ENCODE data around the gene ZNF705A.
"Not testable (repeated sequence)": the region's sequence is repeated elsewhere in the genome, so short reads cannot be mapped to it uniquely, and the experiment has no call there.

The ZNF705A gene

GRCh38 chr12:8183346-8183745, 26.5 kb downstream of the ZNF705A start:
- DNase-seq (ENCODE audit: extremely low read depth in 1 of 2, low read depth in 1 of 2) = not testable (repeated sequence)

- DNase-seq (ENCODE audit: extremely low read depth in 1 of 2, low read depth in 1 of 2) = not testable (repeated sequence)
These were observed 27.4 kb downstream of the ZNF705A start for GRCh38 chr12:8184206-8184605.

GRCh38 chr12:8188088-8188487, 31.3 kb downstream of the ZNF705A start:
- DNase-seq (ENCODE audit: extremely low read depth in 1 of 2, low read depth in 1 of 2) = not testable (repeated sequence)

- DNase-seq (ENCODE audit: extremely low read depth in 1 of 2, low read depth in 1 of 2) = not testable (repeated sequence)
These were observed 41.0 kb downstream of the ZNF705A start for GRCh38 chr12:8197685-8198308.

GRCh38 chr12:8218711-8219382, 62.0 kb downstream of the ZNF705A start:
- not testable (repeated sequence) for DNase-seq (ENCODE audit: extremely low read depth in 1 of 2, low read depth in 1 of 2)

GRCh38 chr12:8221375-8221774, 64.6 kb downstream of the ZNF705A start:
- DNase-seq (ENCODE audit: extremely low read depth in 1 of 2, low read depth in 1 of 2) = not testable (repeated sequence)

GRCh38 chr12:8221844-8222243, 65.0 kb downstream of the ZNF705A start:
- DNase-seq (ENCODE audit: extremely low read depth in 1 of 2, low read depth in 1 of 2) = not testable (repeated sequence)

GRCh38 chr12:8222303-8222702, 65.5 kb downstream of the ZNF705A start:
- not testable (repeated sequence) for DNase-seq (ENCODE audit: extremely low read depth in 1 of 2, low read depth in 1 of 2)

GRCh38 chr12:8223646-8224045, 66.8 kb downstream of the ZNF705A start:
- not testable (repeated sequence) for DNase-seq (ENCODE audit: extremely low read depth in 1 of 2, low read depth in 1 of 2)

GRCh38 chr12:8224782-8225181, 68.0 kb downstream of the ZNF705A start:
- not testable (repeated sequence) for DNase-seq (ENCODE audit: extremely low read depth in 1 of 2, low read depth in 1 of 2)

- DNase-seq (ENCODE audit: extremely low read depth in 1 of 2, low read depth in 1 of 2) = no peak
These were observed 69.5 kb downstream of the ZNF705A start for GRCh38 chr12:8226355-8226754.

- not testable (repeated sequence) for DNase-seq (ENCODE audit: extremely low read depth in 1 of 2, low read depth in 1 of 2)
These were observed 70.3 kb downstream of the ZNF705A start, which contains the start of gene FAM90A1 for GRCh38 chr12:8226992-8227731. FAM90A1 (minus strand) TSS chr12:8227618; CDS start chr12:8224832, 2,786 bp downstream.

- not testable (repeated sequence) for DNase-seq (ENCODE audit: extremely low read depth in 1 of 2, low read depth in 1 of 2)
These were observed 70.9 kb downstream of the ZNF705A start for GRCh38 chr12:8227732-8228077.

GRCh38 chr12:8228607-8229006, 71.8 kb downstream of the ZNF705A start:
- DNase-seq (ENCODE audit: extremely low read depth in 1 of 2, low read depth in 1 of 2) = not testable (repeated sequence)

GRCh38 chr12:8229486-8229885, 72.7 kb downstream of the ZNF705A start:
- DNase-seq (ENCODE audit: extremely low read depth in 1 of 2, low read depth in 1 of 2) = not testable (repeated sequence)
